ENCODE measurements around the gene PIK3CB. TPM values are rescaled to one million over a fixed set of nuclear protein-coding genes. Genes with fewer than 3 reads are reported as not detected.

Gene PIK3CB
- total RNA-seq, 1 experiment from 2014 or later = 8.3 TPM

DNA sequence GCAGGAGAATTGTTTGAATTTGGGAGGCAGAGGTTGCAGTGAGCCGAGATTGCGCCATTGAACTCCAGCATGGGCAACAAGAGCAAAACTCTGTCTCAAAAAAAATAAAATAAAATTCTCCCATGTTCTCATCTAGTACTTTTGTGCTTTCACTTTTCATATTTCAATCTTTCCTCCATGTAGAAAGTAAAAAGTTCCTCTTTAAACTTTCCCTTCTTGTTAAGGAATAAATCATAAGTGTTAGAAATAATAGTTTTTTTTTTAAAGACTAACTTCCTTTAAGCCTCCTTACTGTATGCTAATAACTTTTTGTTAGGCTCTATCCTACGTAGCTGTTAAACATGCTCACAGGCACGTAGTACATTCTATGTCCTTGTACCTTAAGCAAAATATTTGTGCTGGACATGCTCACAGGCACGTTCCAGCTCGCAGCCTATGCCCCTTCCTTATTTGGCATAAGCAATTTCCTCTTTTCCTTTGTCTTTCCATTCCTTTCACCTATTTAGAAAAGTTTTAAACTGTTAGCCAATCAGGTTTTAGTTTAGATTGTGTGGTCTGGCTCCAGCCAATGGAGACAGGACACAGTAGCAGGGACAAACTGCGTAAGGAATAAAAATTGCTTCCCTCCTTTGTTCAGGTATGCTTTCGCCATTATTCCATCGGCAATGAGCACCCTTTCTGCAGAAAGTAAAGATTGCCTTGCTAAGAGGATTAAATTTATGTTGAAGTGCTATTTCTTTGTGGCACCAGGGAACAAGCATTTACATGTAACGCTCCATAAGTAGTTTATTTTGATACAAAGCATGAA, 38.9 kb upstream of the PIK3CB start:
- DNase-seq (no peak), ATAC-seq (no peak)
- H3K9ac ChIP-seq (ENCODE audit: low read length) = no peak overlapping the region
- no peaks in the 10 kb centered on the region for H3F3A ChIP-seq (ENCODE audit: low read length, unreplicated experiment)
- no peak overlapping the region for H3K4me2 ChIP-seq (ENCODE audit: low read length)
- H3K9me2 ChIP-seq (replicated peaks; ENCODE audit: low read length) = no peaks in the 10 kb centered on the region
- no peaks in the 10 kb centered on the region for H3K36me3 ChIP-seq (ENCODE audit: low read depth, low read length)
- intact Hi-C loops (cut with micrococcal nuclease) = no loop called here
- no peak overlapping the region for H2AFZ ChIP-seq (ENCODE audit: low read length)
- no peaks in the 10 kb centered on the region for H3K9me3 ChIP-seq (ENCODE audit: low read length)
- ChIA-PET POLR2A (ENCODE audit: unreplicated experiment) (no interaction called here), CTCF (no interaction called here)
- H3K4me3 ChIP-seq (ENCODE audit: low read length) = no peak overlapping the region
- no peak for TF ChIP-seq EZH2phosphoT487 (IDR thresholded peaks at IDR 0.05; ENCODE audit: borderline replicate concordance, low read length)
- no peak for TF ChIP-seq EZH2 (IDR thresholded peaks at IDR 0.05; ENCODE audit: low read length, unreplicated experiment)
- TF ChIP-seq, protein P1, sequence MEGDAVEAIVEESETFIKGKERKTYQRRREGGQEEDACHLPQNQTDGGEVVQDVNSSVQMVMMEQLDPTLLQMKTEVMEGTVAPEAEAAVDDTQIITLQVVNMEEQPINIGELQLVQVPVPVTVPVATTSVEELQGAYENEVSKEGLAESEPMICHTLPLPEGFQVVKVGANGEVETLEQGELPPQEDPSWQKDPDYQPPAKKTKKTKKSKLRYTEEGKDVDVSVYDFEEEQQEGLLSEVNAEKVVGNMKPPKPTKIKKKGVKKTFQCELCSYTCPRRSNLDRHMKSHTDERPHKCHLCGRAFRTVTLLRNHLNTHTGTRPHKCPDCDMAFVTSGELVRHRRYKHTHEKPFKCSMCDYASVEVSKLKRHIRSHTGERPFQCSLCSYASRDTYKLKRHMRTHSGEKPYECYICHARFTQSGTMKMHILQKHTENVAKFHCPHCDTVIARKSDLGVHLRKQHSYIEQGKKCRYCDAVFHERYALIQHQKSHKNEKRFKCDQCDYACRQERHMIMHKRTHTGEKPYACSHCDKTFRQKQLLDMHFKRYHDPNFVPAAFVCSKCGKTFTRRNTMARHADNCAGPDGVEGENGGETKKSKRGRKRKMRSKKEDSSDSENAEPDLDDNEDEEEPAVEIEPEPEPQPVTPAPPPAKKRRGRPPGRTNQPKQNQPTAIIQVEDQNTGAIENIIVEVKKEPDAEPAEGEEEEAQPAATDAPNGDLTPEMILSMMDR (conservative IDR thresholded peaks at IDR 0.05; ENCODE audit: low read depth, low read length) = no peak
- no peaks in the 10 kb centered on the region for H3K4me1 ChIP-seq (ENCODE audit: insufficient read depth, low read length)
- BruUV-seq (replicated peaks) = no TSS peak
- H3K79me2 ChIP-seq (ENCODE audit: low read length) = no peaks in the 10 kb centered on the region
- no peaks in the 10 kb centered on the region for H4K20me1 ChIP-seq (ENCODE audit: low read length)
- H3K27ac ChIP-seq (ENCODE audit: low read length) = no peak overlapping the region
- no peaks in the 10 kb centered on the region for H3K27me3 ChIP-seq (ENCODE audit: low read length)

DNA sequence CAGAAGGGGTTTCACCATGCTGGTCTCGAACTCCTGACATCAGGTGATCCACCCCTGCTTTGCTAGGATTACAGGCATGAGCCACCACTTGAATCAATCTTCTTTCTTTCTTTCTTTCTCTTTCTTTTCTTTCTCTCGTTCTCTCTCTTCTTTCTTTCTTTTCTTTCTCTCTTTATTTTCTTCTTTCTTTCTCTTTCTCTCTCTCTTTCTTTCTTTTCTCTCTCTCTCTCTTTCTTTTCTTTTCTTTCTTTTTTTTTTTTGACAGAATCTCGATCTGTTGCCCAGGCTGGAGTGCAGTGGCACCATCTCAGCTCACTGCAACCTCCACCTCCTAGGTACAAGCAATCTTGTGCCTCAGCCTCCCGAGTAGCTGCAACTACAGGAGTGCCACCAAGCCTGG, 37.9 kb upstream of the PIK3CB start:
- Histone ChIP-seq H3K9me2 (replicated peaks; ENCODE audit: low read length) (no peaks in the 10 kb centered on the region), H3K4me2 (ENCODE audit: low read length) (no peak overlapping the region), H3K4me1 (ENCODE audit: insufficient read depth, low read length) (no peaks in the 10 kb centered on the region), H3K79me2 (ENCODE audit: low read length) (no peaks in the 10 kb centered on the region), H3K4me3 (ENCODE audit: low read length) (no peak overlapping the region), H3K36me3 (ENCODE audit: low read depth, low read length) (no peaks in the 10 kb centered on the region), H3K27me3 (ENCODE audit: low read length) (no peaks in the 10 kb centered on the region), H3F3A (ENCODE audit: low read length, unreplicated experiment) (no peaks in the 10 kb centered on the region), H2AFZ (ENCODE audit: low read length) (no peak overlapping the region), H3K27ac (ENCODE audit: low read length) (no peak overlapping the region), H4K20me1 (ENCODE audit: low read length) (no peaks in the 10 kb centered on the region), H3K9me3 (ENCODE audit: low read length) (no peaks in the 10 kb centered on the region), H3K9ac (ENCODE audit: low read length) (no peak overlapping the region)
- BruUV-seq (replicated peaks) = no TSS peak
- no peak for DNase-seq
- TF ChIP-seq EZH2 (IDR thresholded peaks at IDR 0.05; ENCODE audit: low read length, unreplicated experiment) (no peak), EZH2phosphoT487 (IDR thresholded peaks at IDR 0.05; ENCODE audit: borderline replicate concordance, low read length) (no peak)
- TF ChIP-seq, protein P1 (conservative IDR thresholded peaks at IDR 0.05; ENCODE audit: low read depth, low read length) = no peak
- POLR2A ChIA-PET (ENCODE audit: unreplicated experiment) = no interaction called here
- no peak for ATAC-seq
- CTCF ChIA-PET = no interaction called here
- intact Hi-C loops (cut with micrococcal nuclease) = no loop called here

DNA sequence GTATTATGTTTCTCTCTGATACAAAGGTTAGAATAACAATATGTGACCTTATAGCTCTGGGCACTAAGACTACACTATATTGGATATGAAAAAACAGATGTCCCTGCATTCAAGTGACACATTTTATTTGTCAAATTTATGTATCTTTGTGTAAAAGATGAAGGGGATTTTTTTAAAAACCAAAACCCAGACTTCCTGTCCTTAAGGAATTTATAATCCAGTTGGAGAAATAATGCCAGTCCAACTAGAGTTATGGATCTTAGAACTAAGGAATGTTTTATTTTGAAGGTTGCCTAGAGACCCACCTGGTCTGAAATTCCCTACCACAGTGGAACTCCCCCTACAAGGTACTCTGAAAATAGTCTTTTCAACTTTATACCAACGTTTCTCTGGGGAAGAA, 33.3 kb upstream of the PIK3CB start:
- H3K79me2 ChIP-seq (ENCODE audit: low read length) = no peaks in the 10 kb centered on the region
- peaks cover 10% of the 10 kb centered on the region for H3K4me1 ChIP-seq (ENCODE audit: insufficient read depth, low read length)
- intact Hi-C loops (cut with micrococcal nuclease) = no loop called here
- no peaks in the 10 kb centered on the region for H3K36me3 ChIP-seq (ENCODE audit: low read depth, low read length)
- no peaks in the 10 kb centered on the region for H3F3A ChIP-seq (ENCODE audit: low read length, unreplicated experiment)
- ChIA-PET POLR2A (ENCODE audit: unreplicated experiment) (no interaction called here), CTCF (no interaction called here)
- no TSS peak for BruUV-seq (replicated peaks)
- no peak overlapping the region for H3K9ac ChIP-seq (ENCODE audit: low read length)
- H2AFZ ChIP-seq (ENCODE audit: low read length) = no peak overlapping the region
- H3K27me3 ChIP-seq (ENCODE audit: low read length) = no peaks in the 10 kb centered on the region
- H3K27ac ChIP-seq (ENCODE audit: low read length) = no peak overlapping the region
- no peaks in the 10 kb centered on the region for H4K20me1 ChIP-seq (ENCODE audit: low read length)
- no peaks in the 10 kb centered on the region for H3K9me3 ChIP-seq (ENCODE audit: low read length)
- no peaks in the 10 kb centered on the region for H3K9me2 ChIP-seq (replicated peaks; ENCODE audit: low read length)
- H3K4me3 ChIP-seq (ENCODE audit: low read length) = no peak overlapping the region
- ATAC-seq (no peak), DNase-seq (no peak)
- H3K4me2 ChIP-seq (ENCODE audit: low read length) = no peak overlapping the region
- TF ChIP-seq EZH2 (IDR thresholded peaks at IDR 0.05; ENCODE audit: low read length, unreplicated experiment) (no peak), EZH2phosphoT487 (IDR thresholded peaks at IDR 0.05; ENCODE audit: borderline replicate concordance, low read length) (no peak)
- TF ChIP-seq, protein P1 (conservative IDR thresholded peaks at IDR 0.05; ENCODE audit: low read depth, low read length) = no peak

Measured in PC-3 (cell line).